ENCODE results near the gene OSBP2.

OSBP2 gene

GRCh38 chr22:30926706-30927105 is 232.0 kb downstream of the OSBP2 start:
- H3K4me3 ChIP-seq (ENCODE audit: low read depth, low read length), result no peak overlapping the region
- TF ChIP-seq, protein P1, sequence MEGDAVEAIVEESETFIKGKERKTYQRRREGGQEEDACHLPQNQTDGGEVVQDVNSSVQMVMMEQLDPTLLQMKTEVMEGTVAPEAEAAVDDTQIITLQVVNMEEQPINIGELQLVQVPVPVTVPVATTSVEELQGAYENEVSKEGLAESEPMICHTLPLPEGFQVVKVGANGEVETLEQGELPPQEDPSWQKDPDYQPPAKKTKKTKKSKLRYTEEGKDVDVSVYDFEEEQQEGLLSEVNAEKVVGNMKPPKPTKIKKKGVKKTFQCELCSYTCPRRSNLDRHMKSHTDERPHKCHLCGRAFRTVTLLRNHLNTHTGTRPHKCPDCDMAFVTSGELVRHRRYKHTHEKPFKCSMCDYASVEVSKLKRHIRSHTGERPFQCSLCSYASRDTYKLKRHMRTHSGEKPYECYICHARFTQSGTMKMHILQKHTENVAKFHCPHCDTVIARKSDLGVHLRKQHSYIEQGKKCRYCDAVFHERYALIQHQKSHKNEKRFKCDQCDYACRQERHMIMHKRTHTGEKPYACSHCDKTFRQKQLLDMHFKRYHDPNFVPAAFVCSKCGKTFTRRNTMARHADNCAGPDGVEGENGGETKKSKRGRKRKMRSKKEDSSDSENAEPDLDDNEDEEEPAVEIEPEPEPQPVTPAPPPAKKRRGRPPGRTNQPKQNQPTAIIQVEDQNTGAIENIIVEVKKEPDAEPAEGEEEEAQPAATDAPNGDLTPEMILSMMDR (IDR thresholded peaks at IDR 0.05; ENCODE audit: borderline replicate concordance, insufficient read depth, low read depth, low read length), result no peak

- TF ChIP-seq, protein P1 (IDR thresholded peaks at IDR 0.05; ENCODE audit: borderline replicate concordance, insufficient read depth, low read depth, low read length), result no peak
- H3K4me3 ChIP-seq (ENCODE audit: low read depth, low read length), result no peak overlapping the region
Measured at GRCh38 chr22:30927806-30928205, 233.1 kb downstream of the OSBP2 start.

- H3K4me3 ChIP-seq (ENCODE audit: low read depth, low read length), result no peak overlapping the region
- TF ChIP-seq, protein P1 (IDR thresholded peaks at IDR 0.05; ENCODE audit: borderline replicate concordance, insufficient read depth, low read depth, low read length), result no peak
Measured at GRCh38 chr22:30928401-30928800, 233.7 kb downstream of the OSBP2 start.

GRCh38 chr22:30930228-30930627 is 235.6 kb downstream of the OSBP2 start:
- H3K4me3 ChIP-seq (ENCODE audit: low read depth, low read length), result no peak overlapping the region
- TF ChIP-seq, protein P1 (IDR thresholded peaks at IDR 0.05; ENCODE audit: borderline replicate concordance, insufficient read depth, low read depth, low read length), result no peak

GRCh38 chr22:30931541-30932300 is 237.0 kb downstream of the OSBP2 start:
- TF ChIP-seq, protein P1 (IDR thresholded peaks at IDR 0.05; ENCODE audit: borderline replicate concordance, insufficient read depth, low read depth, low read length), result no peak
- H3K4me3 ChIP-seq (ENCODE audit: low read depth, low read length), result no peak overlapping the region

- TF ChIP-seq, protein P1 (IDR thresholded peaks at IDR 0.05; ENCODE audit: borderline replicate concordance, insufficient read depth, low read depth, low read length), result no peak
- H3K4me3 ChIP-seq (ENCODE audit: low read depth, low read length), result no peak overlapping the region
Measured at GRCh38 chr22:30932661-30933060, 238.0 kb downstream of the OSBP2 start.

DNA sequence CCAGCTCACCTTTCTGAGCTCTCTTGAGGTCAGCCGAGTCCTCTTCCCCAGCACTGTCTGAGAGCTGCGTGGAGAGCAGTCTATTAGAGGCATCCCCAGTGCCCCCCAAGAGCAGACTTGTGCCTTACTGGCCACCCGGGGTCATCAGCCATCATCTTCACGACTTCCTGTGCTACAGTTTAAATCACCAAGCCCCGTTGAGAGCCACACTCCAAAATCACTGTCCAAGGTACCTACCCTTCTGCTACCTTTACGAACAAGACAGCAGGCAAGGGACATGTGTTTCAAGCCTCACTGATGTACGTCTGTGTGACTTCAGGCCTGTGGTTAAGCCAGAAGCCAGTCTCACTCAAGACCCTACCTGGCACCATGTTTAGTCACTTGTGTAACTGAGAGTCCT is 238.8 kb downstream of the OSBP2 start:
- no peak overlapping the region for H3K4me3 ChIP-seq (ENCODE audit: low read depth, low read length)
- TF ChIP-seq, protein P1 (IDR thresholded peaks at IDR 0.05; ENCODE audit: borderline replicate concordance, insufficient read depth, low read depth, low read length), result no peak
